AG09309 (cell line): ENCODE measurements around the gene DAO.

Source experiments
- DNase-seq: peaks from one replicate; pipeline ENCODE4 v3.0.0-alpha.2; 2010; ENCODE audit warnings: low read depth
- H3K4me3 ChIP-seq: 2 replicates; pipeline ENCODE4 v1.5.1; 2011; ENCODE audit warnings: mild to moderate bottlenecking, low read depth, low read length, moderate library complexity; ENCODE audit not compliant: control insufficient read depth
- TF ChIP-seq, protein P1 (sequence below): IDR thresholded peaks from 2 replicates; pipeline ENCODE4 v1.5.1; 2011; ENCODE audit warnings: mild to moderate bottlenecking, low read depth, low read length, inconsistent platforms; ENCODE audit not compliant: insufficient read depth, control insufficient read depth; ENCODE audit errors: missing control alignments

The DAO gene

DNA sequence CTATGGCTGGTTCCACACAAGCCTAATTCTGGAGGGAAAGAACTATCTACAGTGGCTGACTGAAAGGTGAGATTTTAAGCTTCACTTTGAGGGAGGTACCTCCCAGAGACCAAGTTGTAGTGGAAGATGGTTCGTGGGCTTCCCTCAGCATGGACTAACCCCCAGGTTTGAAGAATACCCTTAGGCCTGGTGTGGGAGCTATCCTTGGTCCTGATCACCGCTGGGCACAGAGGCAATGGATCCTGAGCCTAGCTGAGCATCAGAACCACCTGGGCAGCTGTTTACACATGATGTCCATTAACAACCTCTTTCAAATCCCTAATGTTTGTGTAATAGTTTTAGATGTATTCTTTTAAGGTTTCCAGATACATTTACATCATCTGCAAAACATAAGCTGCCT is 10.3 kb downstream of the DAO start:
- H3K4me3 ChIP-seq: no peak overlapping the region
- no peak for DNase-seq
- TF ChIP-seq, protein P1, sequence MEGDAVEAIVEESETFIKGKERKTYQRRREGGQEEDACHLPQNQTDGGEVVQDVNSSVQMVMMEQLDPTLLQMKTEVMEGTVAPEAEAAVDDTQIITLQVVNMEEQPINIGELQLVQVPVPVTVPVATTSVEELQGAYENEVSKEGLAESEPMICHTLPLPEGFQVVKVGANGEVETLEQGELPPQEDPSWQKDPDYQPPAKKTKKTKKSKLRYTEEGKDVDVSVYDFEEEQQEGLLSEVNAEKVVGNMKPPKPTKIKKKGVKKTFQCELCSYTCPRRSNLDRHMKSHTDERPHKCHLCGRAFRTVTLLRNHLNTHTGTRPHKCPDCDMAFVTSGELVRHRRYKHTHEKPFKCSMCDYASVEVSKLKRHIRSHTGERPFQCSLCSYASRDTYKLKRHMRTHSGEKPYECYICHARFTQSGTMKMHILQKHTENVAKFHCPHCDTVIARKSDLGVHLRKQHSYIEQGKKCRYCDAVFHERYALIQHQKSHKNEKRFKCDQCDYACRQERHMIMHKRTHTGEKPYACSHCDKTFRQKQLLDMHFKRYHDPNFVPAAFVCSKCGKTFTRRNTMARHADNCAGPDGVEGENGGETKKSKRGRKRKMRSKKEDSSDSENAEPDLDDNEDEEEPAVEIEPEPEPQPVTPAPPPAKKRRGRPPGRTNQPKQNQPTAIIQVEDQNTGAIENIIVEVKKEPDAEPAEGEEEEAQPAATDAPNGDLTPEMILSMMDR: no peak

DNA sequence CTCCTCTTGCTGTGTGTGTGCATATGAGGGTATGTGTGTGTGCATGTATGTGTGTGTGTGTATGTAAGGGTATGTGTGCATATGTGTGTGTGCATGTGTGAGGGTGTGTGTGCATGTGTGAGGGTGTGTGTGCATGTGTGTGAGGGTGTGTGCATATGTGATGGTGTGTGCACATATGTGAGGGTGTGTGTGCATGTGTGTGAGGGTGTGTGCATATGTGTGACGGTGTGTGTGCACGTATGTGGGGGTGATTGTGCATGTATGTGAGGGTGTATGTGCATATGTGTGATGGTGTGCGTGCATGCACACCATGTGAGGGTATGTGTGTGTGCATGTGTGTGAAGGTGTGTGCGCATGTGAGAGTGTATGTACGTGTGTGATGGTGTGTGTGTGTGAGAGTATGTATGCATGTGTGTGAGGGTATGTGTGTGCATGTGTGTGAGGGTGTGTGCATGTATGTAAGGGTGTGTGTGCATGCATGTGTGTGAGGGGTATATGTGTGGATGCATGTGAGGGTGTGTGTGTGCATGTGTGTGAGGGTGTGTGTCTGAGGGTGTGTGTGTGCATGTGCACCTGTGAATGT is 15.4 kb downstream of the DAO start:
- TF ChIP-seq, protein P1: no peak
- no peak for DNase-seq
- H3K4me3 ChIP-seq: no peak overlapping the region

DNA sequence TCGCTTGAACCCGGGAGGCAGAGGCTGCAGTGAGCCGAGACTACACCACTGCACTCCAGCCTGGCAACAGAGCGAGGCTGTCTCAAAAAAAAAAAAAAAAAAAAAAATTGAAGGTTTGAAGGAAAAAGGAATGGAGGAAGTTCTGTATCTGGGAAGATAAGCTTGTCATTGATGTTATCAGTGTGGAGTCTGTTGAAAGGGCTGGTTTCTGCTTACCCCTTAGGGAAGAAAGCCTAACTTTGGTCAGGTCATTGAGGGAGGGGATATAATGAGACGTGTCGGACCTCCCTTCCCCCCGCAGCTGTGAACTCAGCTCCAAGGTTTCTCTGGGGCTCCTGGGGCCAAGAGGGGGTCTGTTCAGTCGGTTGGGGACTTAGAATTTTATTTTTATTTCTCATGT is 16.4 kb downstream of the DAO start:
- TF ChIP-seq, protein P1: no peak
- DNase-seq: no peak
- no peak overlapping the region for H3K4me3 ChIP-seq

DNA sequence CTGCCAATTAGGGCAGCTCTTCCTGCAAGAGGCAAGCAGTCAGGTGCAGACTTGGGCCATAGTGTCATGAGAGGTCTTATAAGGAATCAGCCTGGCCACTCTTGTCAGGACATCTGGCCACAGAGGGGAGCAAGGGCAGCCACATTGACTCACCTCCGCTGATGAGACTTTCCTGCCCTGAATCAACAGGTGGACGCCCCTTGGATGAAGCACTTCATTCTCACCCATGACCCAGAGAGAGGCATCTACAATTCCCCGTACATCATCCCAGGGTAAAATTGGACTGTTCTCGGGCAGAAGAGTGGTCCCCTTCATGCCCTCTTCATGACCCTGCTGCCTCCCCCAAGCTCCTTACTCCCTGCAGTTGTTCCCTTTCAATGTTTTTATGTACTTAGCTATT is 16.9 kb downstream of the DAO start:
- TF ChIP-seq, protein P1: no peak
- DNase-seq: no peak
- H3K4me3 ChIP-seq: no peak overlapping the region

DNA sequence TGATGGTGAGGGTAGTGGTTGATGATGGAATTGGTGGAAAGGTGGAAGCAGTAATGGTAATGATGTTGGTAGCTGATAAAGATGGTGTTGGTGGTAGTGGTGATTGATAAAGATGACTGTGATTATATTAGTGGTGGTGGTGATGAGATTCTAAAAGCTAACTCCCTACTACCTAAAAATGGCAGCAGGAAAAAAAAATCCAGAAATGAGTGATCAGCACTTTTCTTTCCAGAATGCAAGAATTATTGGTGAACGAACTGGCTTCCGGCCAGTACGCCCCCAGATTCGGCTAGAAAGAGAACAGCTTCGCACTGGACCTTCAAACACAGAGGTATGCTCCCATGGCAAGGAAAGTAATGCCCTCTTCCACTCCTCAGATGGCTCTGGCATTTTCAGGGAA is 19.3 kb downstream of the DAO start:
- no peak overlapping the region for H3K4me3 ChIP-seq
- TF ChIP-seq, protein P1: no peak
- DNase-seq: no peak

DNA sequence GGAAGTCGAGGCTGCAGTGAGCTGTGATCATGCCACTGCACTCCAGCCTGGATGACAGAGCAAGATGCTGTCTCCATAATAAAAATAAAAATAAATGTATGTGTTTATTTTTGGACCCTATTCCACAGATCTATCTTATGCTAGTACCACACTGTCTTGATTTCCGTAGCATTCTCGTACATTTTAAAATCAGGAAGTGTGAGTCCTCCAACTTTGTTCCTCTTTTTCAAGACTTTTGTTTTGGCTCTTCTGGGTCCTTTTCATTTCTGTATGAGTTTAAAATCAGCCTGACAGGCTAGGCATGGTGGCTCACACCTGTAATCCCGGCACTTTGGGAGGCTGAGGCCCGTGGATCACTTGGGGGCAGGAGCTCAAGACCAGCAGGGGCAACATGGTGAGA is 25.8 kb downstream of the DAO start:
- DNase-seq: no peak
- H3K4me3 ChIP-seq: no peak overlapping the region
- TF ChIP-seq, protein P1: no peak

DNA sequence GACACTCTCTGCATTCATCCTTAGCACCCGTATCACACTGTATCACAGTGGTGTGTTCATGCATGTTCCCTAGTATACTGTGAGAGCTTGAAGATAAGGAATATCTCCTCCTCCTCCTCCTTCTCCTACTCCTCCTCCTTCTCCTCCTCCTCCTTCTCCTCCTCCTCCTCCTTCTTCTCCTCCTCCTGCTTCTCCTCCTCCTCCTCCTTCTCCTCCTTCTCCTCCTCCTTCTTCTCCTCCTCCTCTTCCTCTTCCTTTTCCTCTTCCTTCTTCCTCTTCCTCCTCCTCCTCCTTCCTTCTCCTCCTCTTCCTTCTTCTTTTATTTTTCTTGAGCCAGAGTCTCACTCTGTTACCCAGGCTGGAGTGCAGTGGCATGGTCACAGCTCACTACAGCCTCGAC is 27.1 kb downstream of the DAO start:
- no peak for DNase-seq
- TF ChIP-seq, protein P1: no peak
- H3K4me3 ChIP-seq: no peak overlapping the region
